Dermis microvascular lymphatic vessel endothelial cell (primary cell): ENCODE results near the gene NUDT13. TPM values are rescaled to one million over a fixed set of nuclear protein-coding genes. Genes with fewer than 3 reads are reported as not detected.

Source experiments
- DNase-seq, 2 donors: peaks; one replicate each; pipeline versions ENCODE4 v3.0.0 to v3.0.0-alpha.2; 2010; ENCODE audit warnings: low read depth in 2 of 2
- total RNA-seq: library from RNA; depleted of rRNA; stranded (reverse); fragments of >200 nt; gene quantifications from 2 replicates; pipeline ENCODE4 v1.2.1, GENCODE V29; 2014

NUDT13 gene
- total RNA-seq, 1 donor from 2014 or later: 1.3 TPM

DNA sequence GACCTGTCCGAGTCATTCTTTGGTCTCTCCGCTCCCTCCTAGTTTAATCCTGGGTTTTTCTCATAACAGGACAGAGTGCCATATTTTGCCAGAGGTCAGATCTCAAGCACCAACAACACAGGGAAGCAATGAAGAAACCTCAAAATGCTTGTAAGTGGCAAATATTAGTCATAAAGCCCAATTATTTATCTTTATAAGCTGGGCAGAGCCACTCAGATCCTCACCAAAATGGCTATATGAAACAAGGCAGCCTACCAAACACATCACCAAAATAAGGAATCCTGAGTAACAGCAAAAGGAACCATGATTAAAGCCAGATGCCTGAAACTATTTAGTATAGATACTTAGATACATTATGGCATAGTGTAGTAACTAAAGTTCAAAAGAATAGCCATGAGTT lies 52.8 kb downstream of the NUDT13 start:
- DNase-seq: no peak

DNA sequence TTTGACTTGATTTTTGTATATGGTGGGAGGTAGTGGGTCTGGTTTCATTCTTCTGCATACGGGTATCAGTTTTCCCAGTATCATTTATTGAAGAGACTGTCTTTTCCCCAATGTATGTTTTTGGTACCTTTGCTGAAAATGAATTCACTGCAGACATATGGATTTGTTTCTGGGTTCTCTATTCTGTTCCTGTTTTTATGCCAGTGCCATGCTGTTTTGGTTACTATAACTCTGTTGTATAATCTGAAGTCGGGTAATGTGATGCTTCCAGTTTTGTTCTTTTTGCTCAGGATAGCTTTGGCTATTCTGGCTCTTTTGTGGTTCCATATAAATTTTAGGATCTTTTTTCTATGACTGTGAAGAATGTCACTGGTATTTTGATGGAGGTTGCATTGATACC lies 56.7 kb downstream of the NUDT13 start:
- DNase-seq: no peak

GRCh38 chr10:73167458-73167782 lies 57.2 kb downstream of the NUDT13 start:
- DNase-seq: no peak

DNA sequence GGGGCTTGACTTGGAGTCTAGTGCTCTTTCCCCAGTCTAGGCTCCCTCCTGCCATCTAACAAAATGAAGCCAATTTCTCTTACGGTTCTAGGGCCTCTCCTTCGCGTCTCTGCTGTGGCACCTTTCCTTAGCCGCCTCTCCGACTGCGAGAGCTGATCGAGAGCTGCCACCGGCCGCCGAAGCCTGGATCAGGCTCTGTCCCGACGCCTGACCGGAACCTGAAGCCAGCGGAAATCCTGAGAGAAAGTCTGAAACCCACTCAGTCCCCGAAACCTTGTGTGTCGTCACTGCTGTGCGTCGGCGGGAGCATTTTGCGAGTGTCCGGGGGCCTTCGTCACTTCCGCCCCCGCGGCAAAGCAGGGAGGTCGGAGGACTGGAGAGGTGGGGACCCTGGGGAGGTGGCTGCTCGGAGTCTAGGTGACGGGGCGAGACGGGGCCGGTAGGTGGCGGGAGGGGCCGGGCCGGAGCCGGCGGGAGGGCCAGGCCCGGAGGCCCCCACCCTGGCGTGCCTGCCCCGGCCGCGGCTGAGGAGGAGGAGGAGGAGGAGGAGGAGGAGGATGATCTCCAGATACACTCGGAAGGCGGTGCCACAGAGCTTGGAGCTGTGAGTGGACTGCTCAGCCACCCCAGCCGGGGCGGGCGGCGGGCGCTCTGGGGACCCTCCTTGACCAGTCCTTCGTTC lies 57.7 kb downstream of the NUDT13 start, which contains the start of the genes ECD and FAM149B1:
TSS of gene ECD (minus strand) at position 226 of the 682 bp plus-strand sequence. CDS start 4,071 bp downstream, outside the sequence.
TSS of gene FAM149B1 (plus strand) at position 337 of the 682 bp plus-strand sequence. CDS start at position 558, 221 bp downstream.
- DNase-seq: peak; percentile 97

DNA sequence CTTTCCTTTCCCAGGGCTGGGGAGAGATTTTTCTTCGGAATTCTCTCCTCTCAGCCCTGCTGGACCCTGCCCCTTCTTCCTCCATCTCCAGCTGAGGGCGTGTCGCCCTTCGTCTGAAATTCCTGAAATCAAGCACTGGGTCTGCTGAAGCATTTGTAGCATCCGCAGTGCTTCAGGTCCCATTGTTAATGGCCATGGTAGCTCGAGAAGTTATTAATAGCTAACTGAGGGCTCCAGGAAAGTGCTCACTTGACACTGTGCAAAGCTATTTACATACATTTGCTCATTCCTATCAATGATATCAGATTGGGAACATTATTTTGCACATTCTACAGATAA lies 58.2 kb downstream of the NUDT13 start:
- DNase-seq: peak in 1 of 2 donors; percentile 4

GRCh38 chr10:73169320-73169719 lies 59.1 kb downstream of the NUDT13 start:
- no peak for DNase-seq

DNA sequence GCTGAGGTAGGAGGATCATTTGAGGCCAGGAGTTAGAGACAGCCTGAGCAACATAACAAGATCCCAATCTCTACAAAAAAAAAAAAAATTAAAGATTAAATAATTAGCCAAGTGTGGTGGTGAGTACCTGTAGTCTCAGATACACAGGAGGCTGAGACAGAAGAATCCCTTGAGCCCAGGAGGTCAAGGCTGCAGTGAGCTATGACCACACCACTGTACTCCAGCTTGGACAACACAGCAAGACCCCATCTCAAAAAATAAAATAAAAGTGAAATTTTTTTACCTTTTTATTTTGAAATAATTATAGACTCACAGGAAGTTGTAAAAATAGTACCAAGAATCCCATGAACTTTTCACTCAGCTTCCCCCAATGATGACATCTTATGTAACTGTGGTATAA lies 62.6 kb downstream of the NUDT13 start:
- no peak for DNase-seq

- DNase-seq: peak in 1 of 2 donors; percentile 59
These were observed 64.1 kb downstream of the NUDT13 start for GRCh38 chr10:73174148-73174925.

Other genes with a start within 250 kb of the NUDT13 start
- gene OIT3, start 216.7 kb upstream of the NUDT13 start, total RNA-seq: under 0.01 and 0.13 TPM in 2 replicates
- 0.13 TPM in 2 replicates for gene PLA2G12B, start 155.6 kb upstream of the NUDT13 start, total RNA-seq
- gene P4HA1, start 13.6 kb upstream of the NUDT13 start, total RNA-seq: 50.7 and 55.7 TPM in 2 replicates
- 19.1 and 21.6 TPM in 2 replicates for gene ECD, start 57.6 kb downstream of the NUDT13 start, total RNA-seq
- 19.6 and 25.5 TPM in 2 replicates for gene FAM149B1, start 57.7 kb downstream of the NUDT13 start, total RNA-seq
- gene DNAJC9, start 136.8 kb downstream of the NUDT13 start, total RNA-seq: 19.1 and 30.8 TPM in 2 replicates
- gene MRPS16, start 142.2 kb downstream of the NUDT13 start, total RNA-seq: 60.8 and 62.6 TPM in 2 replicates
- gene CFAP70, start 248.4 kb downstream of the NUDT13 start, total RNA-seq: 0.13 and 0.26 TPM in 2 replicates